Nephron (organoid): Measurements from ENCODE around the gene HSP90AB1.

Experiments
- H3K27ac Mint-ChIP-seq, 3 experiments: 2 replicates each; pipeline ENCODE4 v1.8.0; 2020; ENCODE audit warnings: mixed read lengths in 3 of 3, mild to moderate bottlenecking in 2 of 3, moderate library complexity in 1 of 3
- H3K27me3 Mint-ChIP-seq: 2 replicates; pipeline ENCODE4 v1.8.0; 2021; ENCODE audit warnings: low read depth, mild to moderate bottlenecking, moderate library complexity, mixed read lengths
- H3K36me3 Mint-ChIP-seq: 2 replicates; pipeline ENCODE4 v1.8.0; 2020; ENCODE audit warnings: low read depth, mixed read lengths
- H3K4me1 Mint-ChIP-seq: 2 replicates; pipeline ENCODE4 v1.8.0; 2020; ENCODE audit warnings: mixed read lengths
- H3K4me3 Mint-ChIP-seq, 3 experiments: 2 replicates each; pipeline ENCODE4 v1.8.0; 2020; ENCODE audit warnings: mild to moderate bottlenecking in 3 of 3, mixed read lengths in 3 of 3, moderate library complexity in 2 of 3
- H3K9me3 Mint-ChIP-seq: 2 replicates; pipeline ENCODE4 v1.8.0; 2020; ENCODE audit warnings: mixed read lengths
- CTCF ChIP-seq, 3 experiments: fragments of 200-600 bp; sonication (generic); IDR thresholded peaks; one replicate each; pipeline ENCODE4 v1.5.0; 2021; ENCODE audit warnings: antibody characterized with exemption in 3 of 3; ENCODE audit not compliant: unreplicated experiment in 3 of 3

HSP90AB1 gene

GRCh38 chr6:44224029-44224964, 22.6 kb upstream of the HSP90AB1 start:
- Mint-ChIP-seq H3K27me3 (peaks cover 6% of the 10 kb centered on the region), H3K4me1 (peaks cover 68% of the 10 kb centered on the region), H3K4me3 (peak overlapping the region; percentile 80 to 88 (median 83)), H3K36me3 (no peaks in the 10 kb centered on the region), H3K27ac (peak overlapping the region; percentile 54 to 74 (median 63)), H3K9me3 (no peaks in the 10 kb centered on the region)
- TF ChIP-seq CTCF (IDR thresholded peaks at IDR 0.05; ENCODE audit: unreplicated experiment in 3 of 3): no peak

GRCh38 chr6:44224965-44225305, 22.0 kb upstream of the HSP90AB1 start:
- peak overlapping the region; percentile 54 to 74 (median 63) for H3K27ac Mint-ChIP-seq
- TF ChIP-seq CTCF (IDR thresholded peaks at IDR 0.05; ENCODE audit: unreplicated experiment in 3 of 3): no peak
- peak overlapping the region; percentile 80 to 88 (median 83) for H3K4me3 Mint-ChIP-seq
- no peaks in the 10 kb centered on the region for H3K36me3 Mint-ChIP-seq
- H3K4me1 Mint-ChIP-seq: peaks cover 71% of the 10 kb centered on the region
- H3K27me3 Mint-ChIP-seq: peaks cover 7% of the 10 kb centered on the region
- no peaks in the 10 kb centered on the region for H3K9me3 Mint-ChIP-seq

GRCh38 chr6:44225579-44226325, 21.1 kb upstream of the HSP90AB1 start:
- no peak for TF ChIP-seq CTCF (IDR thresholded peaks at IDR 0.05; ENCODE audit: unreplicated experiment in 3 of 3)
- Mint-ChIP-seq H3K36me3 (no peaks in the 10 kb centered on the region), H3K9me3 (no peaks in the 10 kb centered on the region), H3K4me3 (peak overlapping the region; percentile 46 to 78 (median 70)), H3K27me3 (peaks cover 7% of the 10 kb centered on the region), H3K4me1 (peaks cover 71% of the 10 kb centered on the region), H3K27ac (peak overlapping the region in 1 of 3 experiments; percentile 42)

- H3K4me1 Mint-ChIP-seq: peaks cover 69% of the 10 kb centered on the region
- H3K9me3 Mint-ChIP-seq: no peaks in the 10 kb centered on the region
- TF ChIP-seq CTCF (IDR thresholded peaks at IDR 0.05; ENCODE audit: unreplicated experiment in 3 of 3): no peak
- peak overlapping the region; percentile 32 to 78 (median 70) for H3K4me3 Mint-ChIP-seq
- no peaks in the 10 kb centered on the region for H3K36me3 Mint-ChIP-seq
- H3K27me3 Mint-ChIP-seq: peaks cover 7% of the 10 kb centered on the region
- peak overlapping the region; percentile 2 to 42 (median 27) for H3K27ac Mint-ChIP-seq
Observed at GRCh38 chr6:44226368-44227147, 20.3 kb upstream of the HSP90AB1 start.

GRCh38 chr6:44227148-44227793, 19.6 kb upstream of the HSP90AB1 start:
- Mint-ChIP-seq H3K9me3 (no peaks in the 10 kb centered on the region), H3K4me3 (peak overlapping the region; percentile 44 to 65 (median 58)), H3K4me1 (peaks cover 68% of the 10 kb centered on the region), H3K27ac (peak overlapping the region; percentile 42 to 67 (median 50)), H3K27me3 (peaks cover 7% of the 10 kb centered on the region), H3K36me3 (no peaks in the 10 kb centered on the region)
- TF ChIP-seq CTCF (IDR thresholded peaks at IDR 0.05; ENCODE audit: unreplicated experiment in 3 of 3): no peak
